Stimulated activated CD4-positive, alpha-beta T cell treated with anti-CD3 and anti-CD28 coated beads, TNF-alpha, amount 100 ng/mL, for 1 hour (primary cell): ENCODE results near the gene MGAT4C.

Experiments used
- DNase-seq, 3 donors: peaks; one replicate each; pipeline ENCODE4 v3.0.0-alpha.2; 2020; ENCODE audit warnings: low read depth in 3 of 3, low spot score in 1 of 3

The MGAT4C gene

GRCh38 chr12:85983601-85984000, 272.6 kb downstream of the MGAT4C start:
- DNase-seq: no peak

DNA sequence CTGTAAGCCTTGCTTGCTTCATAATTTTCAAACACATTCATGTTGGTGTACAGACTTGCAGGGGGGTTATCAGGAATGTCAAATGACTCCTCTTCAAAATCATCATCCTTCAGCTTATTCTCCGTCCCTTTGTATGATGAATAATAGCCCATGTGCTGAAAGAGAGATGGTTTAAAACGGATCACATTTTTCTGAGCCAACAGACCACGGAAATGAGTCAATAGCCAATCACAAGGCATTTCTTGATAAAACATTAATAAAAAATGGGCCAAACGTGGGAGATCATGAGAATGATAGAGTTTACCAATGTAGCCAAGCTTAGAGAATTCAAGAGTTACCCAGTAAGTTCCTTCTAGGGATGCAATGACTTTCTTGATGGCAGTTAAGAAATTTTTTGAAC, 276.6 kb downstream of the MGAT4C start:
- DNase-seq: no peak

- no peak for DNase-seq
Measured at GRCh38 chr12:85975716-85976115, 280.5 kb downstream of the MGAT4C start.

DNA sequence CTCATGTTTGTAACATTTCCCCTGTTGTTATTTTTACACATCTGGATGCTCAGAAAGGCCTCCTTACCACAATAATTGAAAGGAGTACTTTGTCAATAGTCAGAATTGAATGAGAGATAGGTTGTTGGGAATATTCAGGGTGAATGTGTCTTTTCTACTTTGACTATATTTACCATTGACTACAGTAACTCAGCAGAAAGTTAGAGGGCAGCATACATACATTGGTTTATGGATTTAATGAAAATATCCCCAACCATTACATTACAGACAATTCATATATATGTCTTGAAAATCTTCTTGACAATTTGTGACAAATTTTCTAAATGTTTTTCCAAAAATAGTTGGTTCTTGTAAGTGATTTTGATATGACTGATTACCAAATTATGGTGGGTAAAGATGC, 284.4 kb downstream of the MGAT4C start:
- DNase-seq: no peak

DNA sequence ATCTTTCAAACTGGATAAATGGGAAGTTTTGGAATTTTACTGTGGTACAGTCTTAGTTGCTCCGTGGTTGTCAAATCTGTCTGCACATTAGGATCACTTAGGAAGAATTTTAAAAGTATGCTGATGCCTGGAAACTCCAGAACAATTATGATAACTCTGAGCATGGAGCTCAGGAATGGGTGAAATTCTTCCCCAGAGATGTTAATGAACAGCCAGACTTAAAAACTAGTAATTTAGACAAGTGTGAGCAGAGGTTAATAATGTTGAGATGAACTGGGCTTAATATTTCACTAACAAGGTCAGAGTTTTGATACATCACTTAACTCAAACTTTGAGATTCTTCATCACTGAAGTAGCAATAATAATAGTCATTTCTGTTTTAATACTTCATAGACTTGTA, 287.6 kb downstream of the MGAT4C start:
- DNase-seq: no peak

- no peak for DNase-seq
Measured at GRCh38 chr12:85963326-85963725, 292.9 kb downstream of the MGAT4C start.

GRCh38 chr12:85956081-85956480, 300.1 kb downstream of the MGAT4C start:
- DNase-seq: no peak

DNA sequence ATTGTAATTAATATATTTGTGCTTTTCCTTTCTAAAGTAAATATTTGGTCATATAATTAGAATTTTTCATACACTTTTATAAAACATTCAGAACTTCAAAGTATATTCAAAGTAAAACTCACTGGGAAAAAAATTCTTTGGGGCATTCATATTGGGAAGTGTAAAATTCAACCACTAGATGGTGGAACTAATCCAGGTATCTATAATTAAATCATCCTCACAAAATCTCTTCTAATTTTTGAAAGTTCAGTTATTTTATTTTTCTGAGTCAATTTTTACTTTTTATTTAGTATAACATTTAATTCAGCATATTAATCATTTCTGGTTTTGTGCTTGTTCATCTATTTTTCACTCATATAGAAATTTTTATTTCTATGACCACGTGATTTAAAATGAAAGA, 301.1 kb downstream of the MGAT4C start:
- no peak for DNase-seq

GRCh38 chr12:85951823-85952222, 304.4 kb downstream of the MGAT4C start:
- DNase-seq: no peak

- DNase-seq: no peak
Measured at GRCh38 chr12:85949253-85949652, 306.9 kb downstream of the MGAT4C start.

DNA sequence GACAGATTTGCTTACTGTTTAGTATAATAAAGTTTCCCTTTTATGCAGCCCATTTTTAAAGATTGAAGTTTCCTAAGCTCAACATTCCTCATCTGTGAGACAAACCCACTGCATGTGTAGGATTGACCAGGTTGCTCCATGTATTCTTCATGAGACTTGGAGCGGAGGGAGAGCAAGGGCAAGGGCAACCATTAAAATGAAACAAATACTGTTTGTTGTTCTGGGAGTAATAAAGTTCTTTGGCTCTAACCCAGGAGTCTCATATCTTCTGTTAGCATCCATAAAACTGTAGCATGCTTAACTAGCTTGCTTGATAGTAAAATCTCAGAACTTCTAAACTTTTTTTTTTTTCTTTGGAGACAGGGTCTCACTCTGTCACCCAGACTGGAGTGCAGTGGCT, 307.9 kb downstream of the MGAT4C start:
- DNase-seq: no peak

- no peak for DNase-seq
Measured at GRCh38 chr12:85947286-85947685, 308.9 kb downstream of the MGAT4C start.

DNA sequence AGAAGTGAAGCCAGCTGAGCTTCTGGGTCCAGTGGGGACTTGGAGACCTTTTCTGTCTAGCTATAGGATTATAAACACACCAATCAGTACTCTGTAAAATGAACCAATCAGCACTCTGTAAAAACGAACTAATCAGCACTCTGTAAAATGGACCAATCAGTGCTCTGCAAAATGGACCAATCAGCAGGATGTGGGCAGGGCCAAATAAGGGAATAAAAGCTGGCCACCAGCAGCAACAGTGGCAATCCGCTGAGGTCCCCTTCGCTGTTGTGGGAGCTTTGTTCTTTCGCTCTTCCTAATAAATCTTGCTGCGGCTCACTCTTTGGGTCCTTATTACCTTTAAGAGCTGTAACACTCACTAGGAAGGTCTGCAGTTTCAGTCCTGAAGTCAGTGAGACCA, 309.8 kb downstream of the MGAT4C start:
- no peak for DNase-seq

GRCh38 chr12:85927166-85927565, 329.0 kb downstream of the MGAT4C start:
- no peak for DNase-seq

GRCh38 chr12:85923767-85924331, 332.3 kb downstream of the MGAT4C start:
- no peak for DNase-seq

GRCh38 chr12:85920324-85920947, 335.8 kb downstream of the MGAT4C start:
- no peak for DNase-seq
